GM12878 (cell line): Measurements from ENCODE around the gene TMC2. TPM values are rescaled to one million over a fixed set of nuclear protein-coding genes. Genes with fewer than 3 reads are reported as not detected.

Experiments
- ATF7 ChIP-seq: fragments of 450-650 bp; IDR thresholded peaks from 2 replicates; pipeline ENCODE4 v1.6.1; 2016; ENCODE audit warnings: low read depth, mild to moderate bottlenecking
- DPF2 ChIP-seq: fragments of 450-650 bp; IDR thresholded peaks from 2 replicates; pipeline ENCODE4 v1.6.1; 2017; ENCODE audit warnings: mild to moderate bottlenecking
- E2F4 ChIP-seq: IDR thresholded peaks from 2 replicates; pipeline ENCODE4 v1.6.1; 2012; ENCODE audit warnings: low read depth, low read length, improper control_type of control experiment
- EED ChIP-seq: sonication (generic); IDR thresholded peaks from 2 replicates; pipeline ENCODE4 v1.6.1; 2016; ENCODE audit warnings: antibody characterized with exemption, low read depth
- FOXM1 ChIP-seq: IDR thresholded peaks from 2 replicates; pipeline ENCODE4 v1.6.1; 2012; ENCODE audit warnings: low read depth, mild to moderate bottlenecking, inconsistent platforms, low read length, moderate library complexity
- RB1 ChIP-seq: fragments of 450-650 bp; formaldehyde crosslinking; IDR thresholded peaks from 2 replicates; pipeline ENCODE4 v1.6.1; 2017; ENCODE audit warnings: mild to moderate bottlenecking, borderline replicate concordance
- SREBF2 ChIP-seq: IDR thresholded peaks from 2 replicates; pipeline ENCODE4 v1.6.1; 2012; ENCODE audit warnings: mild to moderate bottlenecking, low read length
- TARDBP ChIP-seq: IDR thresholded peaks from 2 replicates; pipeline ENCODE4 v1.6.1; 2016; ENCODE audit warnings: borderline replicate concordance
- TCF3 ChIP-seq: IDR thresholded peaks from 2 replicates; pipeline ENCODE4 v1.6.1; 2012; ENCODE audit warnings: low read depth, mild to moderate bottlenecking, low read length, borderline replicate concordance; ENCODE audit not compliant: insufficient read depth
- TCF7 ChIP-seq: IDR thresholded peaks from 2 replicates; pipeline ENCODE4 v1.6.1; 2014; ENCODE audit warnings: antibody characterized with exemption, borderline replicate concordance
- ZBED1 ChIP-seq: IDR thresholded peaks from 2 replicates; pipeline ENCODE4 v1.6.1; 2016; ENCODE audit warnings: borderline replicate concordance
- ZNF207 ChIP-seq: fragments of 450-650 bp; IDR thresholded peaks from 2 replicates; pipeline ENCODE4 v1.6.1; 2014; ENCODE audit warnings: antibody characterized with exemption, mild to moderate bottlenecking, borderline replicate concordance
- ZNF274 ChIP-seq: IDR thresholded peaks from one replicate; pipeline ENCODE4 v1.8.0; 2011; ENCODE audit not compliant: insufficient read length, insufficient read depth
- polyA plus RNA-seq, 11 experiments: library from polyadenylated mRNA; depleted of rRNA in 4 of 11; unstranded in 6 of 11; stranded (reverse) in 5 of 11; fragments of >200 nt; fragmentation: Nextera tagmentation in 4 of 11; fragmentation: Illumina TruSeq in 1 of 11; extraction: Ambion mirVana in 4 of 11; extraction: Trizol in 1 of 11; gene quantifications; 1 replicate in 1 of 11; 2 replicates in 10 of 11; pipeline versions ENCODE4 v1.2.1 to v1.2.3, GENCODE V29; 2011 to 2016; ENCODE audit warnings: inconsistent platforms in 2 of 11, missing spikeins in 2 of 11, low read depth in 1 of 11
- total RNA-seq, 4 experiments: library from RNA; depleted of rRNA in 3 of 4; stranded (reverse); fragments of >200 nt in 3 of 4; fragmentation: Illumina TruSeq in 1 of 4; extraction: Trizol in 1 of 4; gene quantifications; 2 replicates each; pipeline versions ENCODE4 v1.2.1 to v1.2.3, GENCODE V29; 2013 to 2021
- TF ChIP-seq, protein P1 (sequence below): fragments of 450-650 bp; formaldehyde crosslinking; IDR thresholded peaks from 2 replicates; pipeline ENCODE4 v1.5.0; 2022; ENCODE audit warnings: mild to moderate bottlenecking, missing genetic modification characterization
- TF ChIP-seq, protein P2 (sequence below): fragments of 150-350 bp; IDR thresholded peaks from 2 replicates; pipeline ENCODE4 v1.6.1; 2016; ENCODE audit warnings: low read depth, low read length
- TF ChIP-seq, protein P3 (sequence below): fragments of 450-650 bp; IDR thresholded peaks from 2 replicates; pipeline ENCODE4 v1.6.1; 2017; ENCODE audit warnings: mild to moderate bottlenecking
- TF ChIP-seq, protein P4 (sequence below): IDR thresholded peaks from 2 replicates; pipeline ENCODE4 v1.6.1; 2011; ENCODE audit warnings: borderline replicate concordance, low read depth, mild to moderate bottlenecking, moderate library complexity, mixed read lengths, low read length; ENCODE audit not compliant: insufficient read depth; ENCODE audit errors: extremely low read length

Gene TMC2
- total and polyA plus RNA-seq, 10 of the 15 experiments (the other 5 are each of a cell fraction or from before 2014, with no cell fraction given): 0.08 TPM; not detected in 9

- TF ChIP-seq, protein P1, sequence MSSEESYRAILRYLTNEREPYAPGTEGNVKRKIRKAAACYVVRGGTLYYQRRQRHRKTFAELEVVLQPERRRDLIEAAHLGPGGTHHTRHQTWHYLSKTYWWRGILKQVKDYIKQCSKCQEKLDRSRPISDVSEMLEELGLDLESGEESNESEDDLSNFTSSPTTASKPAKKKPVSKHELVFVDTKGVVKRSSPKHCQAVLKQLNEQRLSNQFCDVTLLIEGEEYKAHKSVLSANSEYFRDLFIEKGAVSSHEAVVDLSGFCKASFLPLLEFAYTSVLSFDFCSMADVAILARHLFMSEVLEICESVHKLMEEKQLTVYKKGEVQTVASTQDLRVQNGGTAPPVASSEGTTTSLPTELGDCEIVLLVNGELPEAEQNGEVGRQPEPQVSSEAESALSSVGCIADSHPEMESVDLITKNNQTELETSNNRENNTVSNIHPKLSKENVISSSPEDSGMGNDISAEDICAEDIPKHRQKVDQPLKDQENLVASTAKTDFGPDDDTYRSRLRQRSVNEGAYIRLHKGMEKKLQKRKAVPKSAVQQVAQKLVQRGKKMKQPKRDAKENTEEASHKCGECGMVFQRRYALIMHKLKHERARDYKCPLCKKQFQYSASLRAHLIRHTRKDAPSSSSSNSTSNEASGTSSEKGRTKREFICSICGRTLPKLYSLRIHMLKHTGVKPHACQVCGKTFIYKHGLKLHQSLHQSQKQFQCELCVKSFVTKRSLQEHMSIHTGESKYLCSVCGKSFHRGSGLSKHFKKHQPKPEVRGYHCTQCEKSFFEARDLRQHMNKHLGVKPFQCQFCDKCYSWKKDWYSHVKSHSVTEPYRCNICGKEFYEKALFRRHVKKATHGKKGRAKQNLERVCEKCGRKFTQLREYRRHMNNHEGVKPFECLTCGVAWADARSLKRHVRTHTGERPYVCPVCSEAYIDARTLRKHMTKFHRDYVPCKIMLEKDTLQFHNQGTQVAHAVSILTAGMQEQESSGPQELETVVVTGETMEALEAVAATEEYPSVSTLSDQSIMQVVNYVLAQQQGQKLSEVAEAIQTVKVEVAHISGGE: no peak
- peak; percentile 77 for TF ChIP-seq TCF3
- peak; percentile 77 for TF ChIP-seq ATF7
- TF ChIP-seq, protein P2, sequence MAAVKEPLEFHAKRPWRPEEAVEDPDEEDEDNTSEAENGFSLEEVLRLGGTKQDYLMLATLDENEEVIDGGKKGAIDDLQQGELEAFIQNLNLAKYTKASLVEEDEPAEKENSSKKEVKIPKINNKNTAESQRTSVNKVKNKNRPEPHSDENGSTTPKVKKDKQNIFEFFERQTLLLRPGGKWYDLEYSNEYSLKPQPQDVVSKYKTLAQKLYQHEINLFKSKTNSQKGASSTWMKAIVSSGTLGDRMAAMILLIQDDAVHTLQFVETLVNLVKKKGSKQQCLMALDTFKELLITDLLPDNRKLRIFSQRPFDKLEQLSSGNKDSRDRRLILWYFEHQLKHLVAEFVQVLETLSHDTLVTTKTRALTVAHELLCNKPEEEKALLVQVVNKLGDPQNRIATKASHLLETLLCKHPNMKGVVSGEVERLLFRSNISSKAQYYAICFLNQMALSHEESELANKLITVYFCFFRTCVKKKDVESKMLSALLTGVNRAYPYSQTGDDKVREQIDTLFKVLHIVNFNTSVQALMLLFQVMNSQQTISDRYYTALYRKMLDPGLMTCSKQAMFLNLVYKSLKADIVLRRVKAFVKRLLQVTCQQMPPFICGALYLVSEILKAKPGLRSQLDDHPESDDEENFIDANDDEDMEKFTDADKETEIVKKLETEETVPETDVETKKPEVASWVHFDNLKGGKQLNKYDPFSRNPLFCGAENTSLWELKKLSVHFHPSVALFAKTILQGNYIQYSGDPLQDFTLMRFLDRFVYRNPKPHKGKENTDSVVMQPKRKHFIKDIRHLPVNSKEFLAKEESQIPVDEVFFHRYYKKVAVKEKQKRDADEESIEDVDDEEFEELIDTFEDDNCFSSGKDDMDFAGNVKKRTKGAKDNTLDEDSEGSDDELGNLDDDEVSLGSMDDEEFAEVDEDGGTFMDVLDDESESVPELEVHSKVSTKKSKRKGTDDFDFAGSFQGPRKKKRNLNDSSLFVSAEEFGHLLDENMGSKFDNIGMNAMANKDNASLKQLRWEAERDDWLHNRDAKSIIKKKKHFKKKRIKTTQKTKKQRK: no peak
- 0 out of 2 replicates have a peak, but pooled peaks have one; percentile 79 for TF ChIP-seq ZNF207
- TF ChIP-seq ZBED1: 0 out of 2 replicates have a peak, but pooled peaks have one; percentile 58
- no peak for TF ChIP-seq E2F4
- TF ChIP-seq, protein P3, sequence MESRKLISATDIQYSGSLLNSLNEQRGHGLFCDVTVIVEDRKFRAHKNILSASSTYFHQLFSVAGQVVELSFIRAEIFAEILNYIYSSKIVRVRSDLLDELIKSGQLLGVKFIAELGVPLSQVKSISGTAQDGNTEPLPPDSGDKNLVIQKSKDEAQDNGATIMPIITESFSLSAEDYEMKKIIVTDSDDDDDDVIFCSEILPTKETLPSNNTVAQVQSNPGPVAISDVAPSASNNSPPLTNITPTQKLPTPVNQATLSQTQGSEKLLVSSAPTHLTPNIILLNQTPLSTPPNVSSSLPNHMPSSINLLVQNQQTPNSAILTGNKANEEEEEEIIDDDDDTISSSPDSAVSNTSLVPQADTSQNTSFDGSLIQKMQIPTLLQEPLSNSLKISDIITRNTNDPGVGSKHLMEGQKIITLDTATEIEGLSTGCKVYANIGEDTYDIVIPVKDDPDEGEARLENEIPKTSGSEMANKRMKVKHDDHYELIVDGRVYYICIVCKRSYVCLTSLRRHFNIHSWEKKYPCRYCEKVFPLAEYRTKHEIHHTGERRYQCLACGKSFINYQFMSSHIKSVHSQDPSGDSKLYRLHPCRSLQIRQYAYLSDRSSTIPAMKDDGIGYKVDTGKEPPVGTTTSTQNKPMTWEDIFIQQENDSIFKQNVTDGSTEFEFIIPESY: no peak
- no peak for TF ChIP-seq ZNF274
- TF ChIP-seq SREBF2: no peak
- TF ChIP-seq, protein P4, sequence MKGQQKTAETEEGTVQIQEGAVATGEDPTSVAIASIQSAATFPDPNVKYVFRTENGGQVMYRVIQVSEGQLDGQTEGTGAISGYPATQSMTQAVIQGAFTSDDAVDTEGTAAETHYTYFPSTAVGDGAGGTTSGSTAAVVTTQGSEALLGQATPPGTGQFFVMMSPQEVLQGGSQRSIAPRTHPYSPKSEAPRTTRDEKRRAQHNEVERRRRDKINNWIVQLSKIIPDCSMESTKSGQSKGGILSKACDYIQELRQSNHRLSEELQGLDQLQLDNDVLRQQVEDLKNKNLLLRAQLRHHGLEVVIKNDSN: peak; percentile 71
- TF ChIP-seq EED: no peak
- peak; percentile 80; the same call in 1 of the 2 replicates for TF ChIP-seq RB1
- no peak for TF ChIP-seq FOXM1
- no peak for TF ChIP-seq TCF7
- TF ChIP-seq DPF2: peak; percentile 74; the same call in 1 of the 2 replicates
- TF ChIP-seq TARDBP: no peak
These were observed 115.7 kb downstream of the TMC2 start, which contains the start of gene NOP56 (continued) for GRCh38 chr20:2651772-2652723.
